PC-3 (cell line): ENCODE measurements around the gene RPLP2. TPM values are rescaled to one million over a fixed set of nuclear protein-coding genes. Genes with fewer than 3 reads are reported as not detected.

Source experiments
- ATAC-seq: fragments of 200-7000 bp; cut with Tn5 transposase; 2 replicates; pipeline ENCODE4 v1.9.1; 2020; ENCODE audit warnings: mild to moderate bottlenecking, moderate library complexity
- BruUV-seq: library from RNA; stranded (reverse); fragments of 400-500 nt; replicated peaks from 2 replicates; lab custom pipeline; 2021; lab: Mats Ljungman, UMichigan
- CTCF ChIA-PET: fragments of 300-600 bp; sonication (Branson Sonifier 250); formaldehyde crosslinking; loops from one replicate; lab custom pipeline; 2022; ENCODE audit warnings: antibody characterized with exemption; lab: Charles Lee
- POLR2A ChIA-PET: fragments of 300-600 bp; sonication (Branson Sonifier 250); formaldehyde crosslinking; loops from one replicate; lab custom pipeline; 2022; ENCODE audit warnings: antibody characterized with exemption; ENCODE audit not compliant: unreplicated experiment; lab: Charles Lee
- DNase-seq: peaks from one replicate; pipeline ENCODE4 v3.0.0-alpha.2; 2015
- H2AFZ ChIP-seq: fragments of 300-600 bp; sonication (generic); 2 replicates; pipeline ENCODE4 v1.6.0; 2016; ENCODE audit warnings: antibody characterized with exemption, low read length
- H3F3A ChIP-seq: fragments of 300-600 bp; sonication (generic); one replicate; pipeline ENCODE4 v1.6.0; 2017; ENCODE audit warnings: antibody characterized with exemption, low read length, control low read depth, mild to moderate bottlenecking; ENCODE audit not compliant: unreplicated experiment
- H3K27ac ChIP-seq: fragments of 300-600 bp; sonication (generic); 2 replicates; pipeline ENCODE4 v1.5.1; 2016; ENCODE audit warnings: mild to moderate bottlenecking, low read length
- H3K27me3 ChIP-seq: fragments of 300-600 bp; sonication (generic); 2 replicates; pipeline ENCODE4 v1.6.1; 2016; ENCODE audit warnings: low read length, mixed read lengths
- H3K36me3 ChIP-seq: fragments of 300-600 bp; sonication (generic); 2 replicates; pipeline ENCODE4 v1.6.1; 2016; ENCODE audit warnings: low read depth, mixed run types, low read length, mixed read lengths
- H3K4me1 ChIP-seq: fragments of 300-600 bp; sonication (generic); 2 replicates; pipeline ENCODE4 v1.5.1; 2016; ENCODE audit warnings: low read length; ENCODE audit not compliant: insufficient read depth
- H3K4me2 ChIP-seq: fragments of 300-600 bp; sonication (generic); 2 replicates; pipeline ENCODE4 v1.6.0; 2016; ENCODE audit warnings: low read length
- H3K4me3 ChIP-seq: fragments of 300-600 bp; sonication (generic); 2 replicates; pipeline ENCODE4 v1.5.1; 2016; ENCODE audit warnings: mild to moderate bottlenecking, low read length, mixed read lengths
- H3K79me2 ChIP-seq: fragments of 300-600 bp; sonication (generic); 2 replicates; pipeline ENCODE4 v1.6.1; 2017; ENCODE audit warnings: low read length, mixed read lengths
- H3K9ac ChIP-seq: fragments of 300-600 bp; sonication (generic); 2 replicates; pipeline ENCODE4 v1.6.0; 2016; ENCODE audit warnings: mild to moderate bottlenecking, low read length
- H3K9me2 ChIP-seq: fragments of 300-600 bp; sonication (generic); replicated peaks from 2 replicates; pipeline ENCODE4 v1.6.1; 2016; ENCODE audit warnings: mixed run types, low read length, mixed read lengths
- H3K9me3 ChIP-seq: fragments of 300-600 bp; sonication (generic); 2 replicates; pipeline ENCODE4 v1.6.1; 2016; ENCODE audit warnings: low read length, mixed read lengths
- H4K20me1 ChIP-seq: fragments of 300-600 bp; sonication (generic); 2 replicates; pipeline ENCODE4 v1.6.1; 2016; ENCODE audit warnings: low read length, mixed read lengths
- CTCF ChIP-seq: fragments of 300-600 bp; sonication (generic); conservative IDR thresholded peaks from 2 replicates; pipeline ENCODE4 v1.5.1; 2017; ENCODE audit warnings: antibody characterized with exemption, low read depth, mild to moderate bottlenecking, low read length
- EZH2 ChIP-seq: fragments of 300-600 bp; sonication (generic); IDR thresholded peaks from one replicate; pipeline ENCODE4 v1.6.1; 2017; ENCODE audit warnings: antibody characterized with exemption, mild to moderate bottlenecking, low read length; ENCODE audit not compliant: unreplicated experiment
- EZH2phosphoT487 ChIP-seq: fragments of 300-600 bp; sonication (generic); IDR thresholded peaks from 2 replicates; pipeline ENCODE4 v1.6.1; 2018; ENCODE audit warnings: mild to moderate bottlenecking, antibody characterized with exemption, low read length, borderline replicate concordance
- intact Hi-C: fragments of 100-400 bp; cut with micrococcal nuclease; formaldehyde crosslinking; loops from 2 replicates; pipeline ENCODE4 v1.9.0; 2023
- total RNA-seq: library from RNA; depleted of rRNA; stranded (reverse); fragments of >200 nt; gene quantifications from 2 replicates; pipeline ENCODE4 v1.2.3, GENCODE V29; 2014

The RPLP2 gene
- total RNA-seq, 1 experiment from 2014 or later: 897 TPM

GRCh38 chr11:811446-812245 is 1.9 kb downstream of the RPLP2 start:
- intact Hi-C loops: no loop called here
- Histone ChIP-seq H3K9me3 (no peaks in the 10 kb centered on the region), H3K4me1 (peaks cover 20% of the 10 kb centered on the region), H3K36me3 (peaks cover 33% of the 10 kb centered on the region), H2AFZ (no peak overlapping the region), H3K9me2 (no peaks in the 10 kb centered on the region), H3K9ac (peak overlapping the region; percentile 95; the same call in 1 of the 2 replicates), H3K79me2 (peaks cover 50% of the 10 kb centered on the region), H3K4me2 (peak overlapping the region; percentile 99), H3K27ac (no peak overlapping the region), H3F3A (peaks cover 5% of the 10 kb centered on the region), H3K27me3 (no peaks in the 10 kb centered on the region), H4K20me1 (peaks cover 34% of the 10 kb centered on the region), H3K4me3 (peak overlapping the region; percentile 93)
- no peak for DNase-seq
- BruUV-seq: no TSS peak
- POLR2A ChIA-PET: no interaction called here
- no peak for ATAC-seq
- TF ChIP-seq EZH2 (no peak), CTCF (peak; percentile 28; the same call in 1 of the 2 replicates)
- CTCF ChIA-PET: interaction anchor here (0.6 kb wide), 2 partner anchors 23 to 109 kb away, joined by 3 to 10 read pairs; no protein-coding TSS in a partner anchor

GRCh38 chr11:812390-812789 is 2.6 kb downstream of the RPLP2 start:
- Histone ChIP-seq H3K4me1 (peaks cover 20% of the 10 kb centered on the region), H3K27me3 (no peaks in the 10 kb centered on the region), H2AFZ (no peak overlapping the region), H3K9ac (no peak overlapping the region), H4K20me1 (peaks cover 34% of the 10 kb centered on the region), H3K79me2 (peaks cover 50% of the 10 kb centered on the region), H3K9me3 (no peaks in the 10 kb centered on the region), H3K9me2 (no peaks in the 10 kb centered on the region), H3K36me3 (peaks cover 33% of the 10 kb centered on the region), H3K4me2 (peak overlapping the region; percentile 99; the same call in 1 of the 2 replicates), H3K27ac (no peak overlapping the region), H3K4me3 (peak overlapping the region; percentile 93; the same call in 1 of the 2 replicates), H3F3A (peaks cover 5% of the 10 kb centered on the region)
- BruUV-seq: no TSS peak
- ChIA-PET CTCF (interaction anchor here (0.6 kb wide), 1 partner anchor 109 kb away, joined by 3 read pairs; no protein-coding TSS in a partner anchor), POLR2A (no interaction called here)
- ATAC-seq: no peak
- intact Hi-C loops: no loop called here
- no peak for TF ChIP-seq CTCF
- no peak for TF ChIP-seq EZH2phosphoT487
- TF ChIP-seq EZH2: no peak
- DNase-seq: no peak

- Histone ChIP-seq H3K4me1 (peaks cover 20% of the 10 kb centered on the region), H3K27me3 (no peaks in the 10 kb centered on the region), H3K9ac (no peak overlapping the region), H3K27ac (no peak overlapping the region), H3K36me3 (peaks cover 33% of the 10 kb centered on the region), H3K79me2 (peaks cover 43% of the 10 kb centered on the region), H4K20me1 (peaks cover 34% of the 10 kb centered on the region), H3K4me3 (no peak overlapping the region), H3K4me2 (no peak overlapping the region), H3K9me3 (no peaks in the 10 kb centered on the region), H2AFZ (no peak overlapping the region), H3K9me2 (no peaks in the 10 kb centered on the region), H3F3A (peaks cover 5% of the 10 kb centered on the region)
- POLR2A ChIA-PET: no interaction called here
- intact Hi-C loops: no loop called here
- TF ChIP-seq CTCF (no peak), EZH2 (no peak), EZH2phosphoT487 (no peak)
- ATAC-seq: no peak
- no peak for DNase-seq
- CTCF ChIA-PET: no interaction called here
- BruUV-seq: no TSS peak
These were observed 3.3 kb downstream of the RPLP2 start for GRCh38 chr11:813072-813455.
